ENCODE measurements around the gene PAQR4.

DNA sequence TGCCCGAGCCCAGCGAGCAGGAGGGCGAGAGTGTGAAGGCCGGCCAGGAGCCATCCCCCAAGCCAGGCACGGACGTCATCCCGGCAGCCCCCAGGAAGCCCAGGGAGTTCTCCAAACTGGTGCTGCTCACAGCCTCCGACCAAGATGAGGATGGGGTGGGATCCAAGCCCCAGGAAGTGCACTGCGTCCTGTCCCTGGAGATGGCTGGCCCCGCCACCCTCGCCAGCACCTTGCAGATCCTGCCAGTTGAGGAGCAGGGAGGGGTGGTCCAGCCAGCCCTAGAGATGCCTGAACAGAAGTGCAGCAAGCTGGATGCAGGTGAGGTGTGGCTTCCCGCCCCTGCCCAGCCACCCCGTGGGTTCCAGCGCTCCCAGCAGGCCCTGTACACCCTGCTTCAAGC is 39.5 kb upstream of the PAQR4 start:
- TF ChIP-seq, protein P1, sequence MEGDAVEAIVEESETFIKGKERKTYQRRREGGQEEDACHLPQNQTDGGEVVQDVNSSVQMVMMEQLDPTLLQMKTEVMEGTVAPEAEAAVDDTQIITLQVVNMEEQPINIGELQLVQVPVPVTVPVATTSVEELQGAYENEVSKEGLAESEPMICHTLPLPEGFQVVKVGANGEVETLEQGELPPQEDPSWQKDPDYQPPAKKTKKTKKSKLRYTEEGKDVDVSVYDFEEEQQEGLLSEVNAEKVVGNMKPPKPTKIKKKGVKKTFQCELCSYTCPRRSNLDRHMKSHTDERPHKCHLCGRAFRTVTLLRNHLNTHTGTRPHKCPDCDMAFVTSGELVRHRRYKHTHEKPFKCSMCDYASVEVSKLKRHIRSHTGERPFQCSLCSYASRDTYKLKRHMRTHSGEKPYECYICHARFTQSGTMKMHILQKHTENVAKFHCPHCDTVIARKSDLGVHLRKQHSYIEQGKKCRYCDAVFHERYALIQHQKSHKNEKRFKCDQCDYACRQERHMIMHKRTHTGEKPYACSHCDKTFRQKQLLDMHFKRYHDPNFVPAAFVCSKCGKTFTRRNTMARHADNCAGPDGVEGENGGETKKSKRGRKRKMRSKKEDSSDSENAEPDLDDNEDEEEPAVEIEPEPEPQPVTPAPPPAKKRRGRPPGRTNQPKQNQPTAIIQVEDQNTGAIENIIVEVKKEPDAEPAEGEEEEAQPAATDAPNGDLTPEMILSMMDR (conservative IDR thresholded peaks at IDR 0.05 in 1 of 2, IDR thresholded peaks at IDR 0.05 in 1 of 2; ENCODE audit: low read depth in 1 of 2, low read length in 2 of 2), result no peak
- no peak for TF ChIP-seq EZH2 (IDR thresholded peaks at IDR 0.05; ENCODE audit: low read length, missing control alignments)
